ENCODE measurements around the gene HELQ. TPM values are rescaled to one million over a fixed set of nuclear protein-coding genes. Genes with fewer than 3 reads are reported as not detected.

HELQ gene
- total and polyA plus RNA-seq, 7 donors: 4.6 to 21.8 (median 11.8) TPM

GRCh38 chr4:83389756-83390505 is 65.7 kb downstream of the HELQ start:
- intact Hi-C loops (cut with DNase I): no loop called here
- no peaks in the 10 kb centered on the region for H3K9me3 ChIP-seq
- no peak for DNase-seq
- H3K27me3 ChIP-seq: no peaks in the 10 kb centered on the region
- no peaks in the 10 kb centered on the region for H3K36me3 ChIP-seq
- no peak overlapping the region for H3K4me3 ChIP-seq
- TF ChIP-seq POLR2A (IDR thresholded peaks at IDR 0.05): no peak
- TF ChIP-seq, protein P1, sequence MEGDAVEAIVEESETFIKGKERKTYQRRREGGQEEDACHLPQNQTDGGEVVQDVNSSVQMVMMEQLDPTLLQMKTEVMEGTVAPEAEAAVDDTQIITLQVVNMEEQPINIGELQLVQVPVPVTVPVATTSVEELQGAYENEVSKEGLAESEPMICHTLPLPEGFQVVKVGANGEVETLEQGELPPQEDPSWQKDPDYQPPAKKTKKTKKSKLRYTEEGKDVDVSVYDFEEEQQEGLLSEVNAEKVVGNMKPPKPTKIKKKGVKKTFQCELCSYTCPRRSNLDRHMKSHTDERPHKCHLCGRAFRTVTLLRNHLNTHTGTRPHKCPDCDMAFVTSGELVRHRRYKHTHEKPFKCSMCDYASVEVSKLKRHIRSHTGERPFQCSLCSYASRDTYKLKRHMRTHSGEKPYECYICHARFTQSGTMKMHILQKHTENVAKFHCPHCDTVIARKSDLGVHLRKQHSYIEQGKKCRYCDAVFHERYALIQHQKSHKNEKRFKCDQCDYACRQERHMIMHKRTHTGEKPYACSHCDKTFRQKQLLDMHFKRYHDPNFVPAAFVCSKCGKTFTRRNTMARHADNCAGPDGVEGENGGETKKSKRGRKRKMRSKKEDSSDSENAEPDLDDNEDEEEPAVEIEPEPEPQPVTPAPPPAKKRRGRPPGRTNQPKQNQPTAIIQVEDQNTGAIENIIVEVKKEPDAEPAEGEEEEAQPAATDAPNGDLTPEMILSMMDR (IDR thresholded peaks at IDR 0.05): no peak
- no peak for TF ChIP-seq EP300 (IDR thresholded peaks at IDR 0.05)
- no peak for TF ChIP-seq POLR2AphosphoS5 (IDR thresholded peaks at IDR 0.05)
- no peak overlapping the region for H3K27ac ChIP-seq
- H3K4me1 ChIP-seq: peaks cover 0 to 39% (median 19%) of the 10 kb centered on the region in 4 donors
- WGBS, 2 donors: 78 to 90% methylated on average over 8 of the region's 8 CpGs

GRCh38 chr4:83389037-83389720 is 66.4 kb downstream of the HELQ start:
- DNase-seq: no peak
- TF ChIP-seq POLR2A (IDR thresholded peaks at IDR 0.05) (no peak), POLR2AphosphoS5 (IDR thresholded peaks at IDR 0.05) (no peak), EP300 (IDR thresholded peaks at IDR 0.05) (no peak)
- TF ChIP-seq, protein P1 (IDR thresholded peaks at IDR 0.05): no peak
- Histone ChIP-seq H3K27me3 (no peaks in the 10 kb centered on the region), H3K4me3 (no peak overlapping the region), H3K9me3 (no peaks in the 10 kb centered on the region), H3K36me3 (no peaks in the 10 kb centered on the region), H3K4me1 (peaks cover 0 to 39% (median 19%) of the 10 kb centered on the region in 4 donors), H3K27ac (no peak overlapping the region)
- 83 to 84% methylated on average over 8 of the region's 8 CpGs for WGBS, 2 donors
- intact Hi-C loops (cut with DNase I): no loop called here

GRCh38 chr4:83388313-83388676 is 67.3 kb downstream of the HELQ start:
- no peak for DNase-seq
- Histone ChIP-seq H3K27me3 (no peaks in the 10 kb centered on the region), H3K36me3 (no peaks in the 10 kb centered on the region), H3K4me1 (peaks cover 0 to 39% (median 19%) of the 10 kb centered on the region in 4 donors), H3K27ac (no peak overlapping the region), H3K4me3 (no peak overlapping the region), H3K9me3 (no peaks in the 10 kb centered on the region)
- TF ChIP-seq, protein P1 (IDR thresholded peaks at IDR 0.05): no peak
- no peak for TF ChIP-seq EP300 (IDR thresholded peaks at IDR 0.05)
- TF ChIP-seq POLR2A (IDR thresholded peaks at IDR 0.05): no peak
- no peak for TF ChIP-seq POLR2AphosphoS5 (IDR thresholded peaks at IDR 0.05)
- WGBS, 2 donors: 71 to 81% methylated on average over 4 of the region's 4 CpGs
- intact Hi-C loops (cut with DNase I): no loop called here

DNA sequence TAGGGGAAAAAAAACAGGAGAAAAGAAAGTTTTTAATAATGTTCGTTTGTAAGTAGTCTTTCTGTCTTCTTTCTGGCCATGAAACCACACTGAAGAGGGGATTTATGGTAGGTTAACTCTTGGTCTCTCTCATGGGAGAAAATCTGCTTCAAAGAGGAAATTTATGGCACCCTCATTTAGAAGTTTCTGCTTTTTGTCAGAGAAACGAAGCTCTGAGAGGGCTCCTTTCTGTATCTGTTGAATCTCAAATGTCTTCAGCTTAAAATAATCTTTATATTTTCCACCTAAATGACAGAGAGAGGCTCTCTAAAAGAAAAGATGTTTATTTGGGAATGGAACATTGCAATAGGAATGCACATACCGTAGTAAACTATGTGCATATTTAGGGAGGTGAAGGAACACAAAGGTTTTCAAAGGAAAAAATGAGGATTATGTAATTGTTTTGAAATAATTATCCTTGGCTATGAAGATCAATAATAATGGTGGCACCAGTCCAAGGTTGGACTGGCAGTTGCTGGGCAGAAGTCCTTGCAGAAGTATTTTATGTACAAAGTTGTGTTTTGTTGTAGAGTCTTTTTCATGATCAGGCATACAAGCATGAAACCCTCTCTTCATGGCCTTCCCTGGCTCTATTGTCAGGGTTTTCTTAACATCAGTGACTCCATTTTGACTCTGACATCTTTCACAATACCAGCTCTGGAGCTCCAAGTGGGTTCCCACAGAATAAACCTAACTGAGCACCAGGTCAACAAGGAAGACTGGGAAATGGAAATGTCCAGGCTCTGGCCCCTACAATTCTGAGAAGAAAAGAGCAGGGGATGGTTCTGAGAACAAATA is 67.9 kb downstream of the HELQ start:
- Histone ChIP-seq H3K4me3 (no peak overlapping the region), H3K27me3 (no peaks in the 10 kb centered on the region), H3K27ac (peak overlapping the region in 1 of 4 donors; percentile 38), H3K36me3 (no peaks in the 10 kb centered on the region), H3K9me3 (no peaks in the 10 kb centered on the region), H3K4me1 (peaks cover 0 to 39% (median 19%) of the 10 kb centered on the region in 4 donors)
- 56 to 78% methylated on average over 3 of the region's 3 CpGs for WGBS, 2 donors
- DNase-seq: no peak
- no peak for TF ChIP-seq EP300 (IDR thresholded peaks at IDR 0.05)
- TF ChIP-seq, protein P1 (IDR thresholded peaks at IDR 0.05): no peak
- TF ChIP-seq POLR2A (IDR thresholded peaks at IDR 0.05): no peak
- peak in 3 of 4 donors; percentile 29 to 71 (median 58) for TF ChIP-seq POLR2AphosphoS5 (IDR thresholded peaks at IDR 0.05)
- intact Hi-C loops (cut with DNase I): no loop called here
